ENCODE data around the gene PABPN1. TPM values are rescaled to one million over a fixed set of nuclear protein-coding genes. Genes with fewer than 3 reads are reported as not detected.

PABPN1 gene
- total and polyA plus RNA-seq, 2 of the 13 experiments (the other 11 are each of a cell fraction or from before 2014, with no cell fraction given), result 233 to 524 TPM

DNA sequence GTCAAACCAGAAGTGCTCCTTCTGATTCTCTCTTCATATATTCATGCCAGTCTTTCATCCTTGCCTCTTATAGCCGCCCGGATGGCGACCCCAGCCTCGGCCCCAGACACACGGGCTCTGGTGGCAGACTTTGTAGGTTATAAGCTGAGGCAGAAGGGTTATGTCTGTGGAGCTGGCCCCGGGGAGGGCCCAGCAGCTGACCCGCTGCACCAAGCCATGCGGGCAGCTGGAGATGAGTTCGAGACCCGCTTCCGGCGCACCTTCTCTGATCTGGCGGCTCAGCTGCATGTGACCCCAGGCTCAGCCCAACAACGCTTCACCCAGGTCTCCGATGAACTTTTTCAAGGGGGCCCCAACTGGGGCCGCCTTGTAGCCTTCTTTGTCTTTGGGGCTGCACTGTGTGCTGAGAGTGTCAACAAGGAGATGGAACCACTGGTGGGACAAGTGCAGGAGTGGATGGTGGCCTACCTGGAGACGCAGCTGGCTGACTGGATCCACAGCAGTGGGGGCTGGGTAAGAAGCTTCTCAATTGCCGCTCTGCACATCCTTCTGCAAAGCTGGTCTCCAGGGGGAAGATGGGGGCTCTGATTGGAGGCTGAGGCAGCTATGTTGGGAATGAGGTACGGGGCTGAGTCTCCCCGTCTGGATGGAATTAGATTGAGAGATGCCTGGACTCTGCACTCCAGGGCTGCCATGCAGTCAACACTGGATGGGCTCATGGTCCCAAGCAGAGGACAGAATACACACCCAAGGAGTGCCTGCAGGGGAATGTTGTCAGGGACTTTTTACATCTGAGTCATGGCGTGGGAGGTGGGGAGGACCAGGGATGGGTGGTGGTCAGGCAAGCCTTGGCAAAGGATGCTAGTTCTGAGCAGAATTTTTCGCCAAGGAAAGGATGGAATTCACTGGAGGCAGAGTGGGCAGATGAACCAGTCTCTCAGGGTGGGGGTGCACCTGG is 13.3 kb upstream of the PABPN1 start (continued):
- TF ChIP-seq ZNF768 (CRISPR knock-in tag; IDR thresholded peaks at IDR 0.05) (peak; percentile 77; the same call in 1 of the 2 replicates), ZNF879 (CRISPR knock-in tag; IDR thresholded peaks at IDR 0.05) (0 out of 2 replicates have a peak, but pooled peaks have one; percentile 25), FOXP1 (IDR thresholded peaks at IDR 0.05) (no peak), FOXP1 (CRISPR knock-in tag; IDR thresholded peaks at IDR 0.05) (no peak), ZNF619 (CRISPR knock-in tag; IDR thresholded peaks at IDR 0.05) (no peak), ZNF674 (CRISPR knock-in tag; IDR thresholded peaks at IDR 0.05; ENCODE audit: low read depth) (no peak), FLYWCH1 (CRISPR knock-in tag; IDR thresholded peaks at IDR 0.05) (no peak), ZNF572 (CRISPR knock-in tag; IDR thresholded peaks at IDR 0.05) (no peak), ZBTB38 (CRISPR knock-in tag; IDR thresholded peaks at IDR 0.05) (peak; percentile 37; the same call in 1 of the 2 replicates), ZNF550 (CRISPR knock-in tag; IDR thresholded peaks at IDR 0.05; ENCODE audit: borderline replicate concordance) (no peak), MTA1 (CRISPR knock-in tag; IDR thresholded peaks at IDR 0.05; ENCODE audit: borderline replicate concordance) (no peak), BRD4 (CRISPR knock-in tag; IDR thresholded peaks at IDR 0.05) (no peak), REXO4 (CRISPR knock-in tag; IDR thresholded peaks at IDR 0.05; ENCODE audit: borderline replicate concordance) (no peak), TOPORS (CRISPR knock-in tag; IDR thresholded peaks at IDR 0.05) (no peak)
- TF ChIP-seq, protein P1, sequence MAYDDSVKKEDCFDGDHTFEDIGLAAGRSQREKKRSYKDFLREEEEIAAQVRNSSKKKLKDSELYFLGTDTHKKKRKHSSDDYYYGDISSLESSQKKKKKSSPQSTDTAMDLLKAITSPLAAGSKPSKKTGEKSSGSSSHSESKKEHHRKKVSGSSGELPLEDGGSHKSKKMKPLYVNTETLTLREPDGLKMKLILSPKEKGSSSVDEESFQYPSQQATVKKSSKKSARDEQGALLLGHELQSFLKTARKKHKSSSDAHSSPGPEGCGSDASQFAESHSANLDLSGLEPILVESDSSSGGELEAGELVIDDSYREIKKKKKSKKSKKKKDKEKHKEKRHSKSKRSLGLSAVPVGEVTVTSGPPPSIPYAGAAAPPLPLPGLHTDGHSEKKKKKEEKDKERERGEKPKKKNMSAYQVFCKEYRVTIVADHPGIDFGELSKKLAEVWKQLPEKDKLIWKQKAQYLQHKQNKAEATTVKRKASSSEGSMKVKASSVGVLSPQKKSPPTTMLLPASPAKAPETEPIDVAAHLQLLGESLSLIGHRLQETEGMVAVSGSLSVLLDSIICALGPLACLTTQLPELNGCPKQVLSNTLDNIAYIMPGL (CRISPR knock-in tag; IDR thresholded peaks at IDR 0.05; ENCODE audit: borderline replicate concordance in 1 of 2, low read depth in 1 of 2), result no peak
- TF ChIP-seq, protein P2, sequence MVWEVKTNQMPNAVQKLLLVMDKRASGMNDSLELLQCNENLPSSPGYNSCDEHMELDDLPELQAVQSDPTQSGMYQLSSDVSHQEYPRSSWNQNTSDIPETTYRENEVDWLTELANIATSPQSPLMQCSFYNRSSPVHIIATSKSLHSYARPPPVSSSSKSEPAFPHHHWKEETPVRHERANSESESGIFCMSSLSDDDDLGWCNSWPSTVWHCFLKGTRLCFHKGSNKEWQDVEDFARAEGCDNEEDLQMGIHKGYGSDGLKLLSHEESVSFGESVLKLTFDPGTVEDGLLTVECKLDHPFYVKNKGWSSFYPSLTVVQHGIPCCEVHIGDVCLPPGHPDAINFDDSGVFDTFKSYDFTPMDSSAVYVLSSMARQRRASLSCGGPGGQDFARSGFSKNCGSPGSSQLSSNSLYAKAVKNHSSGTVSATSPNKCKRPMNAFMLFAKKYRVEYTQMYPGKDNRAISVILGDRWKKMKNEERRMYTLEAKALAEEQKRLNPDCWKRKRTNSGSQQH (CRISPR knock-in tag; IDR thresholded peaks at IDR 0.05; ENCODE audit: low read depth), result no peak
- TF ChIP-seq, protein P3, sequence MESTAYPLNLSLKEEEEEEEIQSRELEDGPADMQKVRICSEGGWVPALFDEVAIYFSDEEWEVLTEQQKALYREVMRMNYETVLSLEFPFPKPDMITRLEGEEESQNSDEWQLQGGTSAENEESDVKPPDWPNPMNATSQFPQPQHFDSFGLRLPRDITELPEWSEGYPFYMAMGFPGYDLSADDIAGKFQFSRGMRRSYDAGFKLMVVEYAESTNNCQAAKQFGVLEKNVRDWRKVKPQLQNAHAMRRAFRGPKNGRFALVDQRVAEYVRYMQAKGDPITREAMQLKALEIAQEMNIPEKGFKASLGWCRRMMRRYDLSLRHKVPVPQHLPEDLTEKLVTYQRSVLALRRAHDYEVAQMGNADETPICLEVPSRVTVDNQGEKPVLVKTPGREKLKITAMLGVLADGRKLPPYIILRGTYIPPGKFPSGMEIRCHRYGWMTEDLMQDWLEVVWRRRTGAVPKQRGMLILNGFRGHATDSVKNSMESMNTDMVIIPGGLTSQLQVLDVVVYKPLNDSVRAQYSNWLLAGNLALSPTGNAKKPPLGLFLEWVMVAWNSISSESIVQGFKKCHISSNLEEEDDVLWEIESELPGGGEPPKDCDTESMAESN (CRISPR knock-in tag; conservative IDR thresholded peaks at IDR 0.05), result no peak
- TF ChIP-seq, protein P4, sequence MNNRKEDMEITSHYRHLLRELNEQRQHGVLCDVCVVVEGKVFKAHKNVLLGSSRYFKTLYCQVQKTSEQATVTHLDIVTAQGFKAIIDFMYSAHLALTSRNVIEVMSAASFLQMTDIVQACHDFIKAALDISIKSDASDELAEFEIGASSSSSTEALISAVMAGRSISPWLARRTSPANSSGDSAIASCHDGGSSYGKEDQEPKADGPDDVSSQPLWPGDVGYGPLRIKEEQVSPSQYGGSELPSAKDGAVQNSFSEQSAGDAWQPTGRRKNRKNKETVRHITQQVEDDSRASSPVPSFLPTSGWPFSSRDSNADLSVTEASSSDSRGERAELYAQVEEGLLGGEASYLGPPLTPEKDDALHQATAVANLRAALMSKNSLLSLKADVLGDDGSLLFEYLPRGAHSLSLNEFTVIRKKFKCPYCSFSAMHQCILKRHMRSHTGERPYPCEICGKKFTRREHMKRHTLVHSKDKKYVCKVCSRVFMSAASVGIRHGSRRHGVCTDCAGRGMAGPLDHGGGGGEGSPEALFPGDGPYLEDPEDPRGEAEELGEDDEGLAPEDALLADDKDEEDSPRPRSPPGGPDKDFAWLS (CRISPR knock-in tag; IDR thresholded peaks at IDR 0.05; ENCODE audit: borderline replicate concordance), result no peak
- TF ChIP-seq, protein P5, sequence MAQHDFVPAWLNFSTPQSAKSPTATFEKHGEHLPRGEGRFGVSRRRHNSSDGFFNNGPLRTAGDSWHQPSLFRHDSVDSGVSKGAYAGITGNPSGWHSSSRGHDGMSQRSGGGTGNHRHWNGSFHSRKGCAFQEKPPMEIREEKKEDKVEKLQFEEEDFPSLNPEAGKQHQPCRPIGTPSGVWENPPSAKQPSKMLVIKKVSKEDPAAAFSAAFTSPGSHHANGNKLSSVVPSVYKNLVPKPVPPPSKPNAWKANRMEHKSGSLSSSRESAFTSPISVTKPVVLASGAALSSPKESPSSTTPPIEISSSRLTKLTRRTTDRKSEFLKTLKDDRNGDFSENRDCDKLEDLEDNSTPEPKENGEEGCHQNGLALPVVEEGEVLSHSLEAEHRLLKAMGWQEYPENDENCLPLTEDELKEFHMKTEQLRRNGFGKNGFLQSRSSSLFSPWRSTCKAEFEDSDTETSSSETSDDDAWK (CRISPR knock-in tag; IDR thresholded peaks at IDR 0.05), result no peak
- TF ChIP-seq, protein P6, sequence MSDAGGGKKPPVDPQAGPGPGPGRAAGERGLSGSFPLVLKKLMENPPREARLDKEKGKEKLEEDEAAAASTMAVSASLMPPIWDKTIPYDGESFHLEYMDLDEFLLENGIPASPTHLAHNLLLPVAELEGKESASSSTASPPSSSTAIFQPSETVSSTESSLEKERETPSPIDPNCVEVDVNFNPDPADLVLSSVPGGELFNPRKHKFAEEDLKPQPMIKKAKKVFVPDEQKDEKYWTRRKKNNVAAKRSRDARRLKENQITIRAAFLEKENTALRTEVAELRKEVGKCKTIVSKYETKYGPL (CRISPR knock-in tag; IDR thresholded peaks at IDR 0.05), result no peak
